GM19351 (cell line): ENCODE results near the gene DYNC1H1.

ENCODE experiments used
- ATAC-seq: cut with Tn5 transposase; IDR thresholded peaks from one replicate; pipeline ENCODE4 v1.9.1; 2021; ENCODE audit warnings: mild to moderate bottlenecking, moderate library complexity; ENCODE audit not compliant: unreplicated experiment

Gene DYNC1H1

GRCh38 chr14:101964297-101965180 is at the start of gene DYNC1H1:
Gene DYNC1H1, plus strand, starts transcription at chr14:101964573. Its CDS starts 119 bp downstream, at chr14:101964692.
- peak; percentile 85 for ATAC-seq

- no peak for ATAC-seq
Observed at GRCh38 chr14:101915871-101916815, 48.2 kb upstream of the DYNC1H1 start.

- no peak for ATAC-seq
Observed at GRCh38 chr14:101916816-101917412, 47.5 kb upstream of the DYNC1H1 start.

GRCh38 chr14:101917413-101918017 is 46.9 kb upstream of the DYNC1H1 start:
- ATAC-seq: no peak

GRCh38 chr14:101918065-101918989 is 46.0 kb upstream of the DYNC1H1 start:
- ATAC-seq: no peak

GRCh38 chr14:101920271-101920670 is 44.1 kb upstream of the DYNC1H1 start:
- no peak for ATAC-seq

GRCh38 chr14:101922866-101923265 is 41.5 kb upstream of the DYNC1H1 start:
- ATAC-seq: no peak

- no peak for ATAC-seq
Observed at GRCh38 chr14:101925152-101925551, 39.2 kb upstream of the DYNC1H1 start.

GRCh38 chr14:101926085-101926484 is 38.3 kb upstream of the DYNC1H1 start:
- no peak for ATAC-seq

GRCh38 chr14:101926620-101927019 is 37.8 kb upstream of the DYNC1H1 start:
- no peak for ATAC-seq

GRCh38 chr14:101927859-101928258 is 36.5 kb upstream of the DYNC1H1 start:
- no peak for ATAC-seq

GRCh38 chr14:101928415-101928841 is 35.9 kb upstream of the DYNC1H1 start:
- no peak for ATAC-seq

GRCh38 chr14:101929096-101929495 is 35.3 kb upstream of the DYNC1H1 start:
- ATAC-seq: no peak

GRCh38 chr14:101929946-101930345 is 34.4 kb upstream of the DYNC1H1 start:
- ATAC-seq: no peak

GRCh38 chr14:101932673-101933072 is 31.7 kb upstream of the DYNC1H1 start:
- ATAC-seq: no peak

GRCh38 chr14:101933209-101933608 is 31.2 kb upstream of the DYNC1H1 start:
- no peak for ATAC-seq

GRCh38 chr14:101934601-101935150 is 29.7 kb upstream of the DYNC1H1 start:
- ATAC-seq: no peak

GRCh38 chr14:101937926-101938767 is 26.2 kb upstream of the DYNC1H1 start:
- ATAC-seq: no peak
